GM12891 (cell line): ENCODE data around the gene EPB41L5. TPM values are rescaled to one million over a fixed set of nuclear protein-coding genes. Genes with fewer than 3 reads are reported as not detected.
A peak's percentile ranks its signal among the peaks of the same experiment; 100 is the strongest.
"Not testable (repeated sequence)": the region's sequence is repeated elsewhere in the genome, so short reads cannot be mapped to it uniquely, and the experiment has no call there.

Experiments used
- DNase-seq: peaks from one replicate; pipeline ENCODE4 v3.0.0; 2011; ENCODE audit warnings: low spot score; ENCODE audit not compliant: insufficient read length
- FAIRE-seq: peaks from 2 replicates; lab custom pipeline; 2011; peaks lifted over from hg19 to GRCh38; lab: Jason Lieb, UNC
- PAX5 ChIP-seq: IDR thresholded peaks from 2 replicates; pipeline ENCODE4 v1.6.1; 2011; ENCODE audit warnings: low read length, moderate library complexity, mild to moderate bottlenecking; ENCODE audit not compliant: insufficient read depth, severe bottlenecking
- POLR2A ChIP-seq: IDR thresholded peaks from 2 replicates; pipeline ENCODE4 v1.6.1; 2011; ENCODE audit warnings: low read depth, low read length, control low read depth
- POLR2AphosphoS5 ChIP-seq: IDR thresholded peaks from 2 replicates; pipeline ENCODE4 v1.6.1; 2011; ENCODE audit warnings: low read depth, low read length, control low read depth
- POU2F2 ChIP-seq: IDR thresholded peaks from 2 replicates; pipeline ENCODE4 v1.6.1; 2011; ENCODE audit warnings: low read depth, mild to moderate bottlenecking, control low read depth, low read length, moderate library complexity
- SPI1 ChIP-seq: IDR thresholded peaks from 2 replicates; pipeline ENCODE4 v1.6.1; 2011; ENCODE audit warnings: low read depth, low read length, control low read depth
- TAF1 ChIP-seq: IDR thresholded peaks from 2 replicates; pipeline ENCODE4 v1.6.1; 2011; ENCODE audit warnings: low read depth, low read length, control low read depth
- polyA plus RNA-seq: library from polyadenylated mRNA; unstranded; fragments of >200 nt; gene quantifications from one replicate; pipeline ENCODE4 v1.2.1, GENCODE V29; 2012; ENCODE audit warnings: low read depth, missing spikeins, inconsistent platforms; ENCODE audit not compliant: missing spikeins

EPB41L5 gene
- 1.8 TPM for polyA plus RNA-seq

GRCh38 chr2:120012771-120013596, at the start of gene EPB41L5:
TSS of gene EPB41L5 (plus strand) at chr2:120013077. CDS start at chr2:120019085, 6,008 bp downstream.
- DNase-seq, result peak; percentile 85
- TF ChIP-seq SPI1 (no peak), POLR2AphosphoS5 (no peak), TAF1 (no peak), PAX5 (no peak), POLR2A (no peak), POU2F2 (no peak)
- FAIRE-seq, result peak; percentile 78

GRCh38 chr2:119981896-119982295, 31.0 kb upstream of the EPB41L5 start:
- DNase-seq (no peak), FAIRE-seq (no peak)
- TF ChIP-seq PAX5 (no peak), TAF1 (no peak), POLR2AphosphoS5 (no peak), POU2F2 (no peak), SPI1 (no peak), POLR2A (no peak)

- FAIRE-seq (no peak), DNase-seq (no peak)
- TF ChIP-seq SPI1 (no peak), TAF1 (no peak), POU2F2 (no peak), POLR2AphosphoS5 (no peak), PAX5 (no peak), POLR2A (no peak)
Observed at GRCh38 chr2:119982506-119982905, 30.4 kb upstream of the EPB41L5 start.

- FAIRE-seq (no peak), DNase-seq (no peak)
- TF ChIP-seq POLR2AphosphoS5, result no peak
- no peak for TF ChIP-seq PAX5
- TF ChIP-seq SPI1, result no peak
- TF ChIP-seq POU2F2, result no peak
- no peak for TF ChIP-seq POLR2A
- TF ChIP-seq TAF1, result no peak
Observed at GRCh38 chr2:119983108-119983507, 29.8 kb upstream of the EPB41L5 start.

GRCh38 chr2:119996148-119996547, 16.7 kb upstream of the EPB41L5 start:
- TF ChIP-seq TAF1 (no peak), POU2F2 (no peak), POLR2A (no peak), PAX5 (no peak), SPI1 (no peak), POLR2AphosphoS5 (no peak)
- no peak for FAIRE-seq
- no peak for DNase-seq

GRCh38 chr2:119996896-119997891, 15.7 kb upstream of the EPB41L5 start:
- FAIRE-seq, DNase-seq: not testable (repeated sequence)

GRCh38 chr2:120001471-120001870, 11.4 kb upstream of the EPB41L5 start:
- no peak for FAIRE-seq

GRCh38 chr2:120004254-120004653, 8.6 kb upstream of the EPB41L5 start:
- no peak for FAIRE-seq

More at GRCh38 chr2:120001471-120001870, 11.4 kb upstream of the EPB41L5 start:
- TF ChIP-seq SPI1 (no peak), TAF1 (no peak), POLR2A (no peak), POLR2AphosphoS5 (no peak), POU2F2 (no peak), PAX5 (no peak)
- DNase-seq, result no peak

More at GRCh38 chr2:120004254-120004653, 8.6 kb upstream of the EPB41L5 start:
- no peak for TF ChIP-seq POU2F2
- no peak for TF ChIP-seq POLR2AphosphoS5
- TF ChIP-seq TAF1, result no peak
- TF ChIP-seq SPI1, result no peak
- TF ChIP-seq PAX5, result no peak
- TF ChIP-seq POLR2A, result no peak
- no peak for DNase-seq
